ENCODE data around the gene B3GNT4.
"Not testable (repeated sequence)": the region's sequence is repeated elsewhere in the genome, so short reads cannot be mapped to it uniquely, and the experiment has no call there.

GRCh38 chr12:122202811-122203210 lies 698 bp upstream of the B3GNT4 start:
- not testable (repeated sequence) for TF ChIP-seq CTCF (IDR thresholded peaks at IDR 0.05; ENCODE audit: low read length); EZH2 (IDR thresholded peaks at IDR 0.05; ENCODE audit: borderline replicate concordance, low read length)

Data from OCI-LY1 (cell line).